SK-N-SH treated with all-trans-retinoic acid at 6 μM for 48 hours (cell line): ENCODE data around the gene TIAM2.
A peak's percentile ranks its signal among the peaks of the same experiment; 100 is the strongest.

Experiments used
- ATAC-seq: fragments of 200-7000 bp; cut with Tn5 transposase; 3 replicates; pipeline ENCODE4 v1.9.1; 2020; ENCODE audit warnings: mild to moderate bottlenecking, moderate library complexity
- ARNTL ChIP-seq: fragments of 450-650 bp; formaldehyde crosslinking; IDR thresholded peaks from 2 replicates; pipeline ENCODE4 v1.5.0; 2020; ENCODE audit warnings: low read depth, mild to moderate bottlenecking, moderate library complexity, borderline replicate concordance
- CSDC2 ChIP-seq: fragments of 250-450 bp; sonication (Bioruptor Pico); IDR thresholded peaks from 2 replicates; pipeline ENCODE4 v1.5.0; 2020; ENCODE audit warnings: mild to moderate bottlenecking, moderate library complexity
- CSRNP3 ChIP-seq: fragments of 250-450 bp; sonication (Bioruptor Pico); IDR thresholded peaks from 2 replicates; pipeline ENCODE4 v1.5.1; 2021; ENCODE audit warnings: mild to moderate bottlenecking, moderate library complexity
- ESRRG ChIP-seq: fragments of 250-450 bp; sonication (Bioruptor Pico); IDR thresholded peaks from 2 replicates; pipeline ENCODE4 v1.6.1; 2021; ENCODE audit warnings: mild to moderate bottlenecking
- GLIS3 ChIP-seq: fragments of 250-450 bp; sonication (Bioruptor Pico); IDR thresholded peaks from 2 replicates; pipeline ENCODE4 v1.5.0; 2020; ENCODE audit warnings: mild to moderate bottlenecking, moderate library complexity
- ISL1 ChIP-seq: fragments of 250-450 bp; sonication (Bioruptor Pico); IDR thresholded peaks from 2 replicates; pipeline ENCODE4 v2.1.2; 2022; ENCODE audit warnings: mild to moderate bottlenecking, moderate library complexity
- OSR1 ChIP-seq: fragments of 250-450 bp; sonication (Bioruptor Pico); IDR thresholded peaks from 2 replicates; pipeline ENCODE4 v1.8.0; 2022; ENCODE audit warnings: moderate library complexity, mild to moderate bottlenecking, inconsistent platforms
- PATZ1 ChIP-seq: fragments of 250-450 bp; sonication (Bioruptor Pico); IDR thresholded peaks from 2 replicates; pipeline ENCODE4 v1.8.0; 2020; ENCODE audit warnings: mild to moderate bottlenecking, moderate library complexity, borderline replicate concordance
- PPARA ChIP-seq: fragments of 250-450 bp; sonication (Bioruptor Pico); IDR thresholded peaks from 2 replicates; pipeline ENCODE4 v1.5.0; 2020; ENCODE audit warnings: mild to moderate bottlenecking, borderline replicate concordance
- RARB ChIP-seq: fragments of 250-450 bp; sonication (Bioruptor Pico); IDR thresholded peaks from 2 replicates; pipeline ENCODE4 v1.8.0; 2021; ENCODE audit warnings: mild to moderate bottlenecking, moderate library complexity
- SNAI2 ChIP-seq: fragments of 250-450 bp; sonication (Bioruptor Pico); IDR thresholded peaks from 2 replicates; pipeline ENCODE4 v1.5.0; 2020; ENCODE audit warnings: mild to moderate bottlenecking, moderate library complexity
- TCF4 ChIP-seq: fragments of 250-450 bp; sonication (Bioruptor Pico); IDR thresholded peaks from 2 replicates; pipeline ENCODE4 v1.8.0; 2021; ENCODE audit warnings: mild to moderate bottlenecking, moderate library complexity, borderline replicate concordance
- TOX ChIP-seq: fragments of 250-450 bp; sonication (Bioruptor Pico); IDR thresholded peaks from 2 replicates; pipeline ENCODE4 v1.8.0; 2021; ENCODE audit warnings: mild to moderate bottlenecking, moderate library complexity, borderline replicate concordance
- TSHZ2 ChIP-seq: fragments of 250-450 bp; sonication (Bioruptor Pico); IDR thresholded peaks from 2 replicates; pipeline ENCODE4 v1.5.0; 2020; ENCODE audit warnings: mild to moderate bottlenecking, moderate library complexity
- ZC3H10 ChIP-seq: fragments of 250-450 bp; sonication (Bioruptor Pico); IDR thresholded peaks from 2 replicates; pipeline ENCODE4 v1.5.1; 2021; ENCODE audit warnings: mild to moderate bottlenecking, moderate library complexity
- ZFP3 ChIP-seq: fragments of 250-450 bp; sonication (Bioruptor Pico); IDR thresholded peaks from 2 replicates; pipeline ENCODE4 v1.5.0; 2020; ENCODE audit warnings: mild to moderate bottlenecking, moderate library complexity
- ZFP30 ChIP-seq: fragments of 450-650 bp; formaldehyde crosslinking; IDR thresholded peaks from 2 replicates; pipeline ENCODE4 v1.5.0; 2022; ENCODE audit warnings: mild to moderate bottlenecking, moderate library complexity
- ZNF70 ChIP-seq: fragments of 450-650 bp; formaldehyde crosslinking; IDR thresholded peaks from 2 replicates; pipeline ENCODE4 v1.5.0; 2020; ENCODE audit warnings: mild to moderate bottlenecking, moderate library complexity
- ZNF8 ChIP-seq: fragments of 450-650 bp; formaldehyde crosslinking; IDR thresholded peaks from 2 replicates; pipeline ENCODE4 v1.5.0; 2020; ENCODE audit warnings: mild to moderate bottlenecking, moderate library complexity

TIAM2 gene

GRCh38 chr6:155223646-155224451 lies 228.7 kb downstream of the TIAM2 start:
- TF ChIP-seq SNAI2 (CRISPR knock-in tag) (no peak), CSDC2 (CRISPR knock-in tag) (no peak), ARNTL (no peak), RARB (CRISPR knock-in tag) (no peak), CSRNP3 (no peak), GLIS3 (CRISPR knock-in tag) (no peak), ZNF8 (CRISPR knock-in tag) (no peak), ISL1 (CRISPR knock-in tag) (0 out of 2 replicates have a peak, but pooled peaks have one; percentile 5)
- peak; percentile 85 for ATAC-seq

- no peak for TF ChIP-seq ESRRG (CRISPR knock-in tag)
- no peak for TF ChIP-seq PATZ1 (CRISPR knock-in tag)
- no peak for TF ChIP-seq ZFP30
- TF ChIP-seq ZNF70 (CRISPR knock-in tag): no peak
- TF ChIP-seq CSRNP3: no peak
- TF ChIP-seq GLIS3 (CRISPR knock-in tag): no peak
- no peak for TF ChIP-seq CSDC2 (CRISPR knock-in tag)
- no peak for TF ChIP-seq OSR1
- ATAC-seq: no peak
These were observed 229.5 kb downstream of the TIAM2 start for GRCh38 chr6:155224618-155225017.

- no peak for TF ChIP-seq ZFP30
- no peak for TF ChIP-seq ARNTL
- no peak for TF ChIP-seq PPARA (CRISPR knock-in tag)
- TF ChIP-seq TCF4 (CRISPR knock-in tag): no peak
- no peak for TF ChIP-seq GLIS3 (CRISPR knock-in tag)
- TF ChIP-seq ESRRG (CRISPR knock-in tag): no peak
- TF ChIP-seq ZC3H10 (CRISPR knock-in tag): no peak
- no peak for TF ChIP-seq ZNF70 (CRISPR knock-in tag)
- TF ChIP-seq ZFP3 (CRISPR knock-in tag): no peak
- TF ChIP-seq TOX (CRISPR knock-in tag): no peak
- TF ChIP-seq TSHZ2 (CRISPR knock-in tag): no peak
- TF ChIP-seq RARB (CRISPR knock-in tag): no peak
- TF ChIP-seq CSRNP3: no peak
- ATAC-seq: no peak
These were observed 231.9 kb downstream of the TIAM2 start for GRCh38 chr6:155227046-155227445.
